Stimulated activated CD8-positive, alpha-beta memory T cell treated with anti-CD3 and anti-CD28 coated beads, Interleukin-12 subunit alpha, Interleukin-12 subunit beta, amount 100 ng/mL, for 1 hour (primary cell): ENCODE measurements around the gene TRIM32.
"Not testable (repeated sequence)": the region's sequence is repeated elsewhere in the genome, so short reads cannot be mapped to it uniquely, and the experiment has no call there.

Experiments used
- DNase-seq: peaks from one replicate; pipeline ENCODE4 v3.0.0-alpha.2; 2020; ENCODE audit warnings: low read depth

The TRIM32 gene

DNA sequence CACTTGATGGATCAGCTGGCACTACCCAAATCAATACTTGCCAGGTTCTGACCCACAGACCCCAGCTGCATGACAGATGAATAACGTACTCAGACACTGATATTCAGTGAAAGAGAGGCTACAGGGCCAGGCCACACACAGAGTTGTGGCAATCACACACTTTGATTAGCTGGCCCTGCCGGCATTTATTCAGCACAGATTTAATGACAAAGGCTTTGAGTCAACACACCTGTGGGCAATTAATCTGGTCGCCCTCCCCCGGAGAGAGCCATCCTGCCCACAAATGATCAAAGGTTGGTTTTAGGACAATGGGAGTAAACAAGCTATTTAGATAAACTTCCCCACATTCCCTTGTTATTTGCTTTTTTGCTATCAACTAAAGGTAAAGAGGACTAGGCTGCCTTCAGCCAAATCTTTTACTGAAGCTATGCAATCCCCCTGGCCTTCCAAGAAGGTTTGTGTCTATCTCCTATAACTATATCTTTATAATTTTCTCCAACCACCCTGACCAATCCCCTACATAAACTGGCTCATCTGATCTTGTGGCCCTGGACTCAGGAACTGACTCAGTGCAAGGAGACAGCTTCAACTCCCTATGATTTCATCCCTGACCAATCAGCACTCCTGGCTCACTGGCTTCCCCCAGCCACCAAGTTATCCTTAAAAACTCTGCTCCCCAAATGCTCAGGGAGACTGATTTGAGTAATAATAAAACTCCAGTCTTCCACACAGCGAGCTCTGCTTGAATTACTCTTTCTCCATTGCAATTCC is 12.7 kb upstream of the TRIM32 start:
- DNase-seq = no peak

DNA sequence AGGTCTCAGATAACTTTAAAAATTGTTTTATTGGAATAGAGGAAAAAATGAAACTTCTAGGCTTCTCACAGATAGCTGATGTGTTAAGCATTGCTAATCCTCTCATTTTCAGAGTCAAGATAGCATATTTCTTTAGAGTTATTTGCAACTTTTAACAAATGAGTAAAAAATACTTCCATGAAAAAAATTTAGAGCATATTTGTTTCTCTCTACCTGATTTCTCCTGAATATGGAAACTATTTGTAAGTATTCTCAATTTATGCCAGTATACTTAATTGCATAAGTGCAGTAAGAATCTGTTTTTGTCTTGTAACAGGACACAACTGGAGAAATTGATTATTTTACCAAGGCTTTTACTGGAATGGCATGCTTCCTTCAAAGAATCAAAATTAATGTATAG is 3.6 kb upstream of the TRIM32 start:
- no peak for DNase-seq

DNA sequence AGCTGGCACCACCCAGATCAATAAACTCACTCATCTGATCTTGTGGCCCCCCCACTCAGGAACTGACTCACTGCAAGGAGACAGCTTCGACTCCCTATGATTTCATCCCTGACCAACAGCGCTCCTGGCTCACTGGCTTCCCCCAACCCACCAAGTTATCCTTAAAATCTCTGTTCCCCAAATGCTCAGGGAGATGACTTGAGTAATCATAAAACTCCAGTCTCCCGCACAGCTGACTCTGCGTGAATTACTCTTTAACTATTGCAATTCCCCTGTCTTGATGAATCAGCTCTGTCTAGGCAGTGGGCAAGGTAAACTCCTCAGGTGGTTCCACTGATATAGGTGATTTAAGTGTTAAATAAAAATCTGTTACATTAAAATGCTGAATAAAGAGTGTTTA is 1.9 kb upstream of the TRIM32 start:
- DNase-seq = no peak

DNA sequence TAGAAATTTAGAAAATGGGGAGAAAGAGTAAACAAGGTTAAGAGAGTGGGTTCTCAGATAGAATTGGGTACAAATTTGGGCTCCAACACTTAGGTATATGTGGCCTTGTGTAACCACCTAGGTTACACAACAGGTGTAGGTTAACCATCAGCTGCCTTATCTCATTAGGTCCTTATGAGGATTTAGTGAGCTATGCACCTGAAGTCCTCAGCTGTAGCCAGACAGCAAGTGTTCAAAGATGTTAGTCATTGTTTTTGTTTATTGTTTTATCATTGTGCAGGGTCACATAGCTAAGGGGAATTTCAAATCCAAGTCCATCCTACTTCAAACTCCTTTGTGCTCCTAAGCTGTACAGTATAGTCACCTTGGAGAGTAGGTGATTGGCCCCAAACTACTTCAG is 970 bp upstream of the TRIM32 start:
- no peak for DNase-seq

DNA sequence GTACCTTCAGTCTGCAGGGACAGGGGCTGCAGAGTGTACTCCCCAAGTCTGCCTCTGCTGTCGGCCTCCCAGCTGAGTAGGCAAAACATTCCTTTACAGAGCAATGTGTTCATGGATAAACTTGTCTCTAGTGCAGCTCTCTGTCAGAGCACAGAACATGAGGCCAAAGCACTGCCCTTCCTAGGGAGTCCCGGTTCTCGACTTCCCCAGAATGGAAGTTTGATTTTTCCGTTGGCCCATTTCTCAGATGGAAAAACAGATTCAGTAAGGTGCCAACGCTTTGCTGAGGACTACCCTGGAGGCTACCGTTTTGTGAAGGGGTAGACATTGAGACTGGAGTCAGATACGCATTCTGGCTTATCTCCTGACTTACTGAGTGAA is 422 bp upstream of the TRIM32 start:
- no peak for DNase-seq

DNA sequence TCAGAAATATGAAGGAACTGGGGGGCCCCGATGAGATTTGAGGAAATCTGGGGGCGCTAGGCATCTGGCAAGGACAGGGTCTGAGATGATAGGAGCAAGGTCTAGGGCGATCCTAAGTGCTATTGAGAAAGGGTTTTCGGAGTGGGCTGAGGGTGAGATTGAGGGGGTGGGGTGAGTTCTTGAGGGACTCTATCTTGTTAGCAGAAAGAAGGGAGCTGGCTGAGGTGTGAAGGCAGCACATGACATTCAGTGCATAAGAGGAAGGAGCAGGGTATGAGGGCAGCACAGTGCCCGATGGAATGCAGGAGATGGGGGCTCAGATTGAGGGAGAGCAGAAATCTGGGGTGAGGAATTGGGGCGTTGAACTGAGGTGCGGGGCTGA is 640 bp downstream of the TRIM32 start:
- no peak for DNase-seq

DNA sequence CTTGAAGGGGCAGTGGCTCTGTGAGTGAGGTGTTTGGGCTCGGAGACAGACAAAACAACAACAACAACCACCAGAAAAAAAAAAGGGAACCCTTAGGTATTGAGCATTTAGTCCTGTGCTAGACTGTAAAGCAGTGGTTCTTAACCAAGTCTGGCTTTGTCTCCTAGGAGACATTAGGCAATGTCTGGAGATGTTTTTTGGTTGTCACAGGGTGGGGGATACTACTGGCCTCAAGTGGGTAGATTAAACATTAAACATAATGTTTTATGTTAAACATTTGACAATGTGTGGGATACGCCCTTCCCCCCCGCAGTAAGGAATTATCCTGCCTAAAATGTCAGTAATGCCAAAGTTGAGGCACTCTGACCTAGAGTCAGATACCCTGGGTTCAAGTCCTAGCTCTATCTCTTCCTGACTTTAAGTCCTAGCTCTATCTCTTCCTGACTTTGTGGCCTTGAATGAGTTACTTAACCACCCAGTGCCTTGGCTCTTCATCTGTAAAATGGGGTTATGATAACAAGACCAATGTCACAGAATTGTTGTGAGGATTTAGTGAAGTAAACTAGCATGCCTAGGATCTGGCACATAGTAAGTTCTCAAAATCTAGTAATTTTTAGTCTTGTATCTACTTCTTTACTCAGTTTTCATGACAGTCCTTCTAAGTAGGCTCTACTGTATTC is 1.8 kb downstream of the TRIM32 start:
- no peak for DNase-seq

DNA sequence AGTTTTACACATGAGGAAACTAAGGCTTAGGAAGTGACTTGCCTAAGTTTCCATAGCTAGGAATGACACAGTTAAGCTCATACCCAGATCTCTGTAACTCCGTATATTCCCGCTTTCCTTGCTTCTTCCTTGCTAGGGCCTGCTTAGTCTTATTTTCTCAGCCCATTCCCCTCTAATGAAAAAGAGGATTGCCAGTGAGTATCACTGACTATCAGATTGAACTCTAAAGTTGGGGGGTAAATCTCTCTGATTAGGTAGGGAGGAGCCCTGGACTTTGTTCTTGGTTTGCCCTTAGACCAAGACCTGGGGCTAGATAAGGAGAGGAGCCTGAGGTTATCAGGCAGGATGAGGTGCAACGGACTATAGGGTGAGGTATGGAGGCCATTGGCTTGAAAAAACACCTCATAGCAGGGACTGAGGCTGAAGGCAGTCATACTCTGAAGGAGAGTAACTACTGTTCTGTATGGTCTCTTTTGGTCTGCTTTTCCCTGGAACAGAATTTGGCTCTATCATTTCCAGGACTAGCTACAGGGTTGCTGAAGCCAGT is 2.5 kb downstream of the TRIM32 start:
- no peak for DNase-seq

DNA sequence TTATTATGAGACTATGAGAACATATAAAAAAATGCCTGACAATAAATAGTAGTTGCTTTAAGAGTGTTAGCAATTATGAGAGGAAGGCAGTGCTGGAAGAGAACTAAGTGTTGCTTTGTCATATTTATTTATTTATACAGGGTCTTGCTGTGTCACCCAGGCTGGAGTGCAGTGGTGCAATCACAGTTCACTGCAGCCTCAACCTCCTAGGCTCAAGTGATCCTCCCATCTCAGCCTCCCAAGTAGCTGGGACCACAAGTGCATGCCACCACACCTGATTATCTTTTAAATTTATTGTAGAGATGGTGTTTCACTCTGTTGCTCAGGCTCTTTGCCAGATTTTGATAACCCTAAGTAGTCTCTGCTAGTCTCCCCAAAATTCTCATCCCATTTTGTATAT is 3.7 kb downstream of the TRIM32 start:
- DNase-seq = not testable (repeated sequence)

DNA sequence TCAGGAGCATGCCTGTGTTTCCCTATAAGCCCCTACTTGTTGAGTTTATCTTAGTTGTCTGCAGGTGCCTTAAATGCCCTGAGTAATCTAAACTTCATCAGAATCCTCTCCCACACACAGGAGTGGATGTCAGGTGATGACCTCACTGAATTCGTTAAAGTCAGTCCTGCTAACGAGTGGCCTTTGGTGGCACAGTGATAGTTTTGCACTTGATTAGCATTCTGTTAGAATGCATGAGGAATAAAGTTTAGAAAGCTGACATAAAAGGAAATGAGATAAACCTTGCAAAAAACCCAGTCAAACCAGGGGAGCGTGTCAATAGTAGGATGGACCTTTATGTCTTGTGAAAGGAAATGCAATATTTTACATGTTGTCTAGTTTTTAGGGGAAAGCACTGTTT is 4.5 kb downstream of the TRIM32 start:
- no peak for DNase-seq

DNA sequence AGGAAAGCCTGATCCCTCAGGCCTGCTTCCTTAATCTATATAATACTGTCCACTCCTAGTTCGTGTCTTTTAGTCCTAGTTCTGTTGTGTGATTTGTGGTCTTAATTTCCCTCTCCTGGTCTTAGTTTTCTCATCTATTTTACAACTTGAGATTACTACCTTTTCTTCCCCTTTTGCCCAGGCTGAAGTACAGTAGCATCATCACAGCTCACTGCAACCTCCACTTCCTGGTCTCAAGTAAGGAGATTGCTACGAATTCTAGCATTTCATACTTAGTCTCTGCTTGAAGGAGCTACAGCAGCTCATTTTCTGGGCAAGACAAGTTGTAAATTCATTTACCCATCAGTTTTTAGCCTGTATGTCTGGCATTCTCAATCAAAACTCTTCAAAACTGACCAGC is 5.5 kb downstream of the TRIM32 start:
- no peak for DNase-seq

DNA sequence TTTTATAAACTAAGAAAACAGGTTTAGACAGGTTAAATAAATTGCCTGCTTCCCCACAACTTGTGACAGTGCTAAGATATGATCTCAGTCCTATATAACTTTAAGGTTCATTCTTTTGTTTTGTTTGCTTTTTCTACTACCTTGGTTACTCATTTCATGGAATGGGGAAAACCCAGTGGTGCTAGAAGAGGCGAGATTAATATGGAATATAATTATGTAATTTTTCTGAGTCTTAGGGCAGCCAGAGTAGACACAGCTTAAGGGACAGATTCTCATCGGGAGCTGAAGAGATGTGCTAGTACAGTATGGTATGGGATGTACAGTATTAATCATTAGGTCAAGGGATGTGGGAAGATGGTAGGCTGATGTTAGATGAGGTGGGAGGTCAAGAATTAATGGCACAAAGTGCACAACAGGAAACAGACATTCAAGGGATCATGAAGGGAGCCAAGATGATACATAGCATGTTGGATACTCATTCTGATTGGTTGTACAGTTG is 6.2 kb downstream of the TRIM32 start:
- no peak for DNase-seq

DNA sequence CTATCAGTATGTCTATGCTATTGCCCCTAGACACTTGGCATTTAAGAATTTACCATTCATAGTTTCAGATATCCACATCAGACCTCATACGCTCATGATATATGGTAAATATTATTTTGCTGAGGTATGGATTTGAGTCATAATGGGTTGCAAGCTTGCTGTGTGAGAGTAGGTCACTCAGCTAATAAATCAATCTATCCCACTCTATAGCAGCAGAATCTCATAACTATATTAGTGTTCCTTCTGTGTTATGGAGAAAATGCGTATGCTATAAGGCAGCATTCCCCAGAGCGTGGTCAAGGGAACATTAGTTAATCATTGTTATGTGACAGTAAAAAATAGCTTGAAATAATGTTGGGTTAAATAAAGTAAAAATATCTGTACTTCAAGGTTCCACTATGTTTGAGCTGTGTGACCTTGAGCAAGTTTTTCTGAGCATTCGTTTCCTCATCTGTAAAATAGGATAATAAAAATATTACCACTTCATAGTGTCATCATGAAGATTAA is 7.7 kb downstream of the TRIM32 start:
- DNase-seq = no peak

DNA sequence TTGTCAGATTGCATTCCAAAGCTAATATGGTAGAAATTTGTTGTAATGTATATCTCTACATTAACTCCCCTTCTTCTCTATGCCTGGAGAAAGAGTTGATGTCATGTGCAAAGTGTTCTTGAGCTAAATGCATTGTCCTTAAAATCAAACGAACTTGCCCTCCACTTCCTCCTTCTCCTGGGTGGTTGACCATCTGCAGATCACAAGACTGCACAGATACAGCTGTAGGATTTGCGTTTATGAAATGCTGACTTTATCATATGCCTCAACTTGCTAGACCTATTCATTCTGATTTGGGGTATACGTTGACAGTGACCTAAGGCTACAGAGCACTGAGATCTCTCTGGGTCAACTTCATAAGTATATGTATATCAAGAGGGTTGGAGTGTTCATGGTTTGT is 8.3 kb downstream of the TRIM32 start:
- DNase-seq = no peak

DNA sequence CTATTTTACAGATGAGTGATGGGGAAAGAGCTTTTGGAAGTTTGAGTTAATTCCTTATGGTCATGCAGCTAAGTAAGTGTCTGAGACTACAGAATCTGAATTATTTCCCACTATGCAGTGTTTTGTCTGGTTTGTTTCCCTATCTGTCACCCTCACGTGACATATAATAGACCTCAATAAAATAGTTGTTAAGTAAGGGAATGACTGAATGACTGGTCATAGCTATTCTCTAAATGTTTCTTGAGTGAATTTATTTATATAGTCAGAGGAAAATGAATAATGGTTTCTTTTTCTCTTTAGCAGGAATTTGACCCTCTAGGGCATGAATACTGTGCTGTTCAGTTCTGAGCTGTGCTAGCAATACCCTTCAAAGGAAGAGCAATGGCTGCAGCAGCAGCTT is 10.3 kb downstream of the TRIM32 start:
- DNase-seq = no peak

DNA sequence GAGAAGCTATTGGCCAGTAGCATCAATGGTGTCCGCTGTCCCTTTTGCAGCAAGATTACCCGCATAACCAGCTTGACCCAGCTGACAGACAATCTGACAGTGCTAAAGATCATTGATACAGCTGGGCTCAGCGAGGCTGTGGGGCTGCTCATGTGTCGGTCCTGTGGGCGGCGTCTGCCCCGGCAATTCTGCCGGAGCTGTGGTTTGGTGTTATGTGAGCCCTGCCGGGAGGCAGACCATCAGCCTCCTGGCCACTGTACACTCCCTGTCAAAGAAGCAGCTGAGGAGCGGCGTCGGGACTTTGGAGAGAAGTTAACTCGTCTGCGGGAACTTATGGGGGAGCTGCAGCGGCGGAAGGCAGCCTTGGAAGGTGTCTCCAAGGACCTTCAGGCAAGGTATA is 10.8 kb downstream of the TRIM32 start:
- no peak for DNase-seq

DNA sequence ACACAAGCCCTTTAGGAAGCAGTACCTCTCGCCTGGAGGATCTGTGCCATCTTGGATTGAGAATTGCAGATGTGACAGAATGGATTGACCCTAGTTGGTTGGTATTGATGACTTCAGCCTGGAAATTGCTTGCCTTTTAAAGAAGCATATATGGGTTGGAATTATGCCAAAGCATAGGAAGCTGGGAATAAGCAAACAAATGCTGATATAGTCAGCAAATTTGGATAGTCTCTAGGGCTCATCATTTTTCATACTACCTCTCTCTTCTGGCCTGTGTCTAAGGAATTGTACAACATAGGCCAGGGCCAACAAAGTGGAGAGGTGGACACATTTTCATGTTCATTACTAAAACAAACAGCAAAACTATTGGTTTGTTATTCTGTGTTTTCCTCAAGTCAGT is 13.2 kb downstream of the TRIM32 start:
- no peak for DNase-seq

DNA sequence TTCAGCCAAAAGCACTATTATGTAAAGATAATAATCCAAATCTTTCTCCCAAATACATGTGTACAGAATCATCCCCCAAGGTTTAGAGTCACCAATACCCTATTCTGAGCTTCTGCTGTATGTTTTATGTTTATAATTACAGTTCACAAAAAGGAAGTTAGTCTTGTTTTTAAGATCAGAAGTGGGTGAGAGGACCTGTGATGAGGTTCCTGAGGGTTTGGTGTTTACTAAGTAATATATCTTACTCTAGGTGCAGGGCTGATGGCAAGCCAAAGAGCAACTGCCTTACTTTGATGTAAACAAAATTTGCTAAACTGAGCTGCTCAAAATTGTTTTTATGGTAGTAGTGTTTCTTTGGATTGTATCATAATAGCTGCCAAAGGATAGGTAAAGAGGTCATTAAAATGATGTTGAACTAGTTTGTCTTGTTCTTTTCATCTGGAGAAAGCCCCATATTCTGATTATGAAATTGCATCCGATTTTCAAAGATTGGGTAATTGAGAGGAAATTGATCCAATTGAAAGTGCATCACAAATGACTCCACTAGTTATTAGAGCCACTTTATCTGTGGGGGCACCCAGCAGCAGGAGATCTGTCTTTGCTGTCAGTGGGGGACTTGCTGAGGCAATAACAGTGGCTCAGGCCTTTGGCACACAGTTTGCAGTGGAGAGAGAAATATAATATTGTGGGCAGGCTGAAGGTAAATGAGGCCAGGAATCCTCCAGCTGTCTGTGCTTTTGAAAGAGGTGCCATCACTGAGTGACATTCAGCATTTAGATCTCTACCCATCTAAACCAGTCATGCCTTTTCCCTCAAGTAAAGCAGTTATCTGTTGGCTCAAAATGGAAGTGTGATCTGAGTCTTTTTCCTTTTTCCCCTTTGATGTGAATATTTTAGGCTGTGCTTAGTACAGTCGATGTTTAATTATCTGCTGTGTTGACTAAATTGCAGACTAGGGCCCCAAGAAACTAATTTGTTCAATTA is 14.1 kb downstream of the TRIM32 start:
- no peak for DNase-seq

DNA sequence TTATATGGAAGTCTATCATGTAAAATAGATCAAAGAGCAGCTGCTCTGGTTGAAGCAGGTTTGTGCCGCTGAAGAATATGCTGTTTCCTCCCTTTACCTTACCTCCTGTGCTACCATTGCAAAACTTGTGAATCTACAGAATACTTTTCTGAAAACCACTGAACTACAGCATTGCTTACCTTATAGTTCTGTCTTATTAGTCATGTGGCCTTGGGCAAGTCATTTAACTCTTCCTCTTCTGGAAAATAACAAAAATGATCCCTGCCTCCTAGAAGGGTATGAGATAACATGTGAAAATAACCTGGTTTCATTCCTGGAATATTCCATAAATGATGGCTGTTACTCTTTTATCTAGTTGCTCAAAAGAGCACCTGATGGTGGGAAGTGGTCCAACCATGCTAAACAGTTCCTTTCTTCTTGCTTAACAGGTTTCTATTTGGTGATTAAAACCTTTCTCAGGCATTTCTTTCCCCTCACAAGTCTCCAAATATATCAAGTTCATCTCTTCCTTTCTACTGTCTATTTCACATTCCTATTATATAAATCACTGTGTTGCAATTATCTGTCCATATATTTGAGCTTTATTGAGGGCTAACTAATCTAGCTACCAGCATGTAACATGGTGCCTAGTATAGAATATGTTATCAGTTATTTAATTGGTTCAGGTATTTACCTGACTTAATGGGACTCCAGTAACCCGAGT is 15.0 kb downstream of the TRIM32 start:
- no peak for DNase-seq

DNA sequence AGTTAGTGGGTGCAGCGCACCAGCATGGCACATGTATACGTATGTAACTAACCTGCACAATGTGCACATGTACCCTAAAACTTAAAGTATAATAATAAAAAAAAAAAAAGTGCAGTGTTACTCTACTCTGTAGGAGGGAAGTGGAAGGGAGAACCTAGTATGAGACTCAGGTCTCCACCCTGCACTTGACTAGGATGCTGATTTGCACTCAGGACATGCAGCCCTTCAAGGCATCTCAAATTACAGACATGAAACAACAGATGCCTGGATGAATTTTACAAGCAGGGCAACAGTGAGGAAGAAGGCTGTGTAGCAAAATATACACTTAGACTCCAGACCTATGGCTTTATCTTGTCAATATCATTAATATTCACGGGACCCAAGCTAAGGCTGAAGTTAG is 16.5 kb downstream of the TRIM32 start:
- no peak for DNase-seq

DNA sequence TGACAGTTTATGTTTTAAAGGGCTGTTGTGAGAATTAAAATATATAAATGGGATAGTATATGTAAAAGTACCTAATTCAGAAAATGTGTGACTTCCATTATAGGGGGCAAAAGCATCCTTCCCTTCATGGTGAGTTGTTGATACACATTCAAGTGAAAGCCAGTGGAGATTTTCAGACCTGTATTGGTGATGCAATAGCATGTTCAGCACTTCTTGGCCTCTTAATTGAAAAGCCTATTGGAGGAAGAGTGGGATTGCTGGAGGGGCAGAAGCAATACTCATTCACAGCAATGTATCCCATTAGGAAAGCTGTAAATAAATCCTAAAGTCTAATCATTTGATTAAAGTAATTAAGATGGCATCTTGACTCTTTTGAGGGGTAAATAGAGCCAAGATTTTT is 17.4 kb downstream of the TRIM32 start:
- DNase-seq = no peak

DNA sequence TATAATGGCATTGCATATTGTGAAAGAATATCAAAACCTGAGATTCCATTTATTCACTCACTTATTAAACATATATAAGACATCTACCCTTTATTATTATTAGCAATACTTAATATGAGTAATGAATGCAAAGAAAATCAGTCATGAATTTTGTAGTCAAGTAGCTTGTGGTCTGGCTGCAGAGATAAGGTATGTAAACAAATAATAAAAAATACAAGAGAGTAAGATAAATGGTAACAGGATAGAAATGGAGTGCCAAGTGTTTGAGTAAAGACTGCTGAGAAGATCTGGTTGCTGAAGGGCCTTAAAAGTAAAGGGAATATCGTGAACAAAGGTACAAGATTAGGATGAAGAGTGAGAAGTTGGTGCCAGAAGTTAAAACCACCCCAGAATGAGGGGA is 18.4 kb downstream of the TRIM32 start:
- DNase-seq = no peak
